Measurements from ENCODE around the gene ATP13A1. TPM values are rescaled to one million over a fixed set of nuclear protein-coding genes. Genes with fewer than 3 reads are reported as not detected.
A peak's percentile ranks its signal among the peaks of the same experiment; 100 is the strongest.

ATP13A1 gene
- total RNA-seq, 1 experiment from 2014 or later = 173 TPM

DNA sequence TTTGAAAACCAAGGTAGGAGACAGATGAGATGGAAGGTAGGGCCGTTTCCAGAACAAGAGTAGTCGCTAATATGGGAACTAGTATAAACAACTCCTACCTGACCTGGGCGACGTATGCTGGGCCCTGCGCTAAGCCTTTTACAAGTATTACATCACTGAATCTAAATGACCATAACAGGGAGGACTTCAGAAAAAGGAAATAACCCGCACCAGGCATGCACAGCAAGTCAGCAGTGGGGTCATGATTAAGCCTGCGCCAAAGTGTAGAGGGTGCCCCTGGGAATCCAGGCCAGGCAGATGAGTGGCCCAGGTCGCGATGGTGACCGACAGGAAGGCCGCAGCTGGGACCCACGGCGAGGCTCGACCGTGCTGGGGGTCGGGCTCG is 613 bp downstream of the ATP13A1 start:
- DNase-seq (ENCODE audit: low read depth) = no peak

DNA sequence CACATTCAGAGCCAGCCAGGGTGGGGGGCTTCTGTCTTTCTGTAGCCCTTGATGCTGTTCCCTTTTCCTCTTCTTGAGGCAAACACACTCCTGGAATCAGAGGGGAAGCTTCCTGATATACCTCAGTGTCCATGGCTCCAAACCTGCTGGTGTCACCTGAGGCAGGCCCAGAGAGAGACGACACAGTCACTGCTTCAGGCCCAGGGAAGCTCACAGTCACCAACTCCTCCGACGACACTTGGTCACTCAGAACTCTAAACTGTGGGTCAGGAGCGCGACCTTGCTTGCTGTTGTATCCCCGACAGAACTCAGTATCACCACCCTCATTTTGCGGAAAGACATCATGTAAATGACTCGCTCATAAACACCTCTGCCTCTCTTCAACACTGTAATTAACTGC is 1.1 kb downstream of the ATP13A1 start:
- no peak for DNase-seq (ENCODE audit: low read depth)

DNA sequence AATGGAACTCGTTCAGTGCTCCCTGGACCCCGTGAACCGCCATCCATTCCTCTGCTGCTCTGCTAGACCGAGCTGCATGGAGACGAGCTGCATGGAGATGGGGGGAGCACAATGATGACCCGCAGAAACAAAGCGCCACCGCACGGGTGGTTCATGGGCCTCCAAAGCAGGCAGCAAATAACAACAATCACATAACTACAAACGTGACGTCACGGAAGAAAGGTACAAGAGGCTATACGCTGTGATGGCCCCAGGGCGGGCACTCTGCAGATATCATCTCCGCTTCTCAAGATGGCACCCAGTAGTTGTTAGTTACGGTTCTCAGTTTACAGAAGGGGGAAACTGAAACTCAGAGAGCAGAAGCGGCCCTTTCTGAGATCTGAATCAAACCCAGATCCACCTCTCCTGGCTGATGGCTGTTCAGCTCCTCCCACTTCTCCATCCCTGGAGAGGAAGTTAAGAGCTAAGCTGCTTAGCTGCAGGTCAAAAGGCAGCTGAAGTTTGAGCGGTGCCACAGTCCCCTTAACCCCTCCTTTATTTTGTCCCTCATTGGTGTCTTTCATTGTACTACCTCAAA is 1.7 kb downstream of the ATP13A1 start:
- no peak for DNase-seq (ENCODE audit: low read depth)

DNA sequence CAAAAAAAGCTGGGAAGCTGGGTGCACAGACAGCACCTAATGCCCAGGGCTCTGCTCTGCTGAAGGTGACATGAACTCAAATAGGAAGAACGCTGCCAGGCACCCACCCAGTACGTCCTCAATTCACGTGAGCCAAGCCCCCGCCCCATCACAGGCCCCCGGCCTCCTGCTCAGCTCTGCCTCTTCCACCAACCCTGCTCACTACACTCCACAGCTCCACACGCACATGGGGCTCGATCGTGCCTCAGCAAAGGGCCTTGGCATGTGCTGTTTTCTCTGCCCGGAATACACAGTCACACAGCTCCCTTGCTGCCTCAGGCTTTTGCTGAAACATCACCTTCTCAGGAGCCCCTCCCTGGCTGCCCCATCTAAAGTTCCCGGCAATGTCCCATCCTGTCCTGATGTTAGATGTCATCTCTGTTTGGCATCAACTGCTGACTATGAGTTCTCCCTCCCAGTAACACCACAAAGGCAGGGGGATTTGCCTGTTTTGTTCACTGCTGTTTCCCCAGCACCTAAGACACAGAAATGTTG is 2.3 kb downstream of the ATP13A1 start:
- DNase-seq (ENCODE audit: low read depth) = no peak

DNA sequence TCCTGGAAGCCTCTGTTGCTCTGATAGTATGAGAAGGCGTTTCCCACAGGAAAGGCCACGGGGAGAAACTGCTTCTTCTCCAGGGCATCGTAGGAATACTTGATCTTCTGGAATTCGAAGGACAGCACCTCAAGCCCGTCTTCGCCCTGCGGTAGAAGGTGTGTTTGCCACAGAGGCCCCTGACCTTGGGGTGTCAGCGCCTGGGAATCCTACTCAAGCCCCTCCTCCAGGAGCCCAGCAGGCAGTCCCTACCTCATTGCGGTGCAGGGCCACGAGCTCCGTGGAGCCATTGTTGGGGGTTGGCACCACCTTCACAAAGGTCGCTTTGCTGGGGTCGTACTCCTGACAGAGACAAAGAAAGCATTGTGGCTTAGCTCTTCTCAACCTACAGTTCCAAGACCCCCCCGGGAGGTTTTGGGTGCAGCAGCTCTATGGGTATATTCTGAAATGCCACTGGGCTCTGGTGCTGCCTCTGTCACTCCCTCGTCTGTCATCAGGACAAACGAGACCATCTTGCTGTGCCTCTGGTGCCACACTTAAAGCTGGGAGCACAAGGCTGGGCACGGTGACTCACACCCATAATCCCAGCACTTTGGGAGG is 3.7 kb downstream of the ATP13A1 start:
- no peak for DNase-seq (ENCODE audit: low read depth)

DNA sequence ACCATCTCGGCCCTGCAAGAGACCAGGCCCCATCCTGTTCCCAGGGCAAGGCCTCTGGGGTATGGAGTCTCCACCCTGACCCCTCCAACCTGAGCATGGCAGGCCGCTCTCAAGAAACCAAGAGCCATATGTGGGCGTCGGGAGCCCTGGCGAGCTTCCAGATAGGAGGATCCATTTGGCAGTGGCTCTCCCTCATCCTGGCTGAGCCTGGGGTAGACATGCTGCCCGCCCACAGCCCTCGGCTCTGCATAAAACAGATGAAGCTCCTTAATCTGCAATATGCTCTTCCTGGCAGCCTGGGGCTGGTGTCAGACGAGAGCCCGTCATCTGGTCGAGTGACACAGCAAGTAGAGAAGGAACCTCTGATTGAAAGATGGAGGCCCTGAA is 6.1 kb downstream of the ATP13A1 start:
- DNase-seq (ENCODE audit: low read depth) = no peak

DNA sequence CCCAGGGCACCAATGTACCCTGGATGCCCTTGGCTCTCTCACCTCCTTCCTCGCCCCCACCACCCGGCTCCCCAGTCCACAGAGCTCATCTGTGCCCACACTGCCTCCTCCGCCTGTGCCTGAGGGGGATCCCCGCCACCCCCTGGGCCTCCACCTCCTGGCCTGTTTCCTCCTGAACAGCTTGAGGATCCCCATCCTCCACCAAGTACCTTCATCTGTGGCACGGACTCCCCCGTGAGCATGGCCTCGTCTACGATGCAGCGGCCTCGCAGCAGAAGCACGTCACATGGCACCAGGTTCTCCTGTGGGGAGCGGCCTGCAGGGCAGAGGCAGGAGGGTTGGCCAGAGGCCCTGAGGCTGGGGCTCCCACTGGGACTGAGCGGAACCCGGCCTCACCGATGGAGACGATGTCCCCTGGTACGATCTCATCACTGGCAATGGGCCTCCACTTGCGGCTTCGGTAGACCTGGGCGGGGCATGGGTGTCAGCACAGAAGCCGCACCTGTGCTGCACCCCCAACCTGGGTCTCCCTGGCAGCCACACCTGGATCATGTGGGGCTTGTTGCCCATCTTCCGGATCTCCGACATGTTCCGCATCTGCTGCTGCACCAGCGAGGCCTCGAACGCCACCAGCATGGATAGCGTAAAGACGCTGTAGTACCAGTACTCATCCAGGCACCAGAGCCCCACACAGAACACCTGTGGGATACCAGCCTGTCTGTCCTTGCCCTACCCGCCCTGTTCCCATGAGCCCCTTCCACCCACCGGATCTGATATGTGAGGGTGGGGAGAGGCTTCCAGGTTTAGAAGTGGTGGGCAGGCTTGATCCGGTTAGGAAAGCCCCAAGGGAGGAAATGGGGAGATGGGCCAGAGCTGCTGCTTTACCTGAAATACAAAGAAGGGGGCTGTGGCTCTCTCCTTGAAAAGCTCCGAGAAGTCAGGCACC is 6.8 kb downstream of the ATP13A1 start:
- no peak for DNase-seq (ENCODE audit: low read depth)

DNA sequence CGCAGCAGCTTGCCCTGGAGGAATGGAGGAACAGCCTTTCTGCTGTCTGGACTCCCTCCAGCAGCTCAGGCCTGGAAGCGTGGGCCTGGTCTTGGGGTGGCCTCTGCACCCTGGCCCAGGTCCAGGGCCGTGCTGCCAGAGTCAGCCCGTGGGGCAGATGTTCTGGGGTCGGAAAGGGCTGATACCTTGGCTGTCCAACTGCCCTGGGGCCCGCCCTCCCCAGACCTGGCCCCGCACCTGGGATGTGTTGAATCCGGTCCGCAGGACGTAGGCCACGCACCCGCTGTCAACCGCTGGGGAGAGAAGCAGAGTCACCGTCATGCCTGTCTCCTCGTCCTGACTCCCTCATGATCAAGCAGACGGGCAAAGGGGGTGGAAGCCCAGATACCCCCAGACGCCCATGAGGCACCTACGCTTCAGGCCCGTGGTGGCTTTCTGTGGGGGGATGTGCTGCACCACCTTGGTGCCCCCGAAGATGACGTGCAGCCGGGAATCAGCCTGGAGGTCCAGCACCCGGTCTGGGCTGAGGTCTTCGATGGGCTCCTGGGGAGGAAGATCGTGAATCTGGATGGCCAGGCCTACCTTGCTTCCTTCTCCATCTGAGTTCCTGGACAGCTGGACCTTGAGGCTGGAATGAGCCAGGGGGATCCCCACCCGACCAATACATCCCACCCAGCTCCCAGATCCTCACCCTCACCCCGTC is 7.7 kb downstream of the ATP13A1 start:
- DNase-seq (ENCODE audit: low read depth) = no peak

DNA sequence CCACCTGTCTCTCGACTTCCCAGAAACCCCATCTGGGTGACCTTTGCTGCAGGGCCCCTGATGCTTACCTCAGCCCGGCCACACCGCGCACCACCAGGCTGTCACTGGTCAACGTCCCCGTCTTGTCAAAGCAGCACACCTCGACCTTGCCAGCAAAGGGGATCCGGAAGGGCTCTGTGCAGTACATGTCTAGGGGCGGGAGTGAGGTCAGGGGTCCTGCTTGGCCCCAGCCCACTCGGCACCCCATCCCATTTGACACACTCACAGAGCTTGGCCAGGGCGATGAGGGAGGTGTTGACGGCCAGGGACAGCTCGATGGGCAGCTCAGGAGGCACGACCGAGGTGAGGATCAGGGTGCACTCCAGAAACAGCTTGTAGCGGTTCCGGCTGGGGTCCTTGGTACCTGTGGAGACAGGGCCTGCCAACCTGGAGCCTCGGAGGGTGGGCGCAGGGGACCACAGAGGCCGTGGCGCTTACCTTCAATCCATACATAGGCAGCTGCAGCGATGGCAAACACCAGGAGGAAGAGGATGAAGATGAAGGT is 8.4 kb downstream of the ATP13A1 start:
- no peak for DNase-seq (ENCODE audit: low read depth)

DNA sequence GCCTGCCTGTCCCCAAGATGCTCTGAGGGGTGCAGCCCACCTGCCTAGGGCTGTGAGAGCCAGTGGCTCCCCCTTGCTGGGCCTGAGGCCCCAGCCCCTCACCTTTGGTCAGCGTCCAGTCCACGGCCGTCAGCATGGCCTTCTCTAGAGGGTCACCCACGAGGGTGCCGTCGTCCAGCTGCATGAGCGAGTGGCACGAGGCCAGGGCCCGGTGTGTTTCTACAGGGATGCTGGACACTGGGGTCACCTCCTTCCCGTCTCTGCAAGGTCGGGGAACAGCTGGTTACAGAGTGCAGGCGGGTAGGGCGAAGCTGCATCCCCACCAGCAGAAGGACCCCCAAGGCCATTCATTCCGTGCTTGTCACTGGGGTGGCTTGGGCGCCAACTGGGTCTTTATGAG is 9.0 kb downstream of the ATP13A1 start:
- no peak for DNase-seq (ENCODE audit: low read depth)

DNA sequence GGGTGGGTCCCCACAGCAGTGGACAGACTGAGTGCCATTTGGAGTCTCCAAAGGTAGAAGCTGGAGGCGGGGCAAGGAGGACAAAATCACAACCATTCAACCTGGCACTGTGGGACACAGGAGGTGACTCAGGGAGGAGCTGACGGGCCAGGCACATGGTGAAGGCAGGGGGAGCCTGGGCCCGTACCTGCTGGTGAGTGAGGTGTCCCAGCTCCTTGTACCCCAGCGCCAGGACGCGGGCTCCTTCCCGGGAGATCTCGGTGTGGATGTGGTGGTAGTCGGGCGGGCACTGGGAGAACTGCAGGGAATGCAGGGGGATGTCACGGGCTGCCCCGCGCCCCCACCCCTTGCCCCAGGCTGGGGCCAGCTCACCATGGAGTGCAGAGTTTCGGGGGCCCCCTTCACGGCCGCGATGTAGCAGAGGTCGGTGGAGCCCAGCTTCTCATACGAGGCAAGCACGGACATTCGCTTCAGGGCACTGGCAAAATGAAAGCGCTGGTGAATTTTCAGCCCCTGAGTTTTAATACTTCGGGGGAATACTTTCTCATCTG is 9.8 kb downstream of the ATP13A1 start:
- no peak for DNase-seq (ENCODE audit: low read depth)

DNA sequence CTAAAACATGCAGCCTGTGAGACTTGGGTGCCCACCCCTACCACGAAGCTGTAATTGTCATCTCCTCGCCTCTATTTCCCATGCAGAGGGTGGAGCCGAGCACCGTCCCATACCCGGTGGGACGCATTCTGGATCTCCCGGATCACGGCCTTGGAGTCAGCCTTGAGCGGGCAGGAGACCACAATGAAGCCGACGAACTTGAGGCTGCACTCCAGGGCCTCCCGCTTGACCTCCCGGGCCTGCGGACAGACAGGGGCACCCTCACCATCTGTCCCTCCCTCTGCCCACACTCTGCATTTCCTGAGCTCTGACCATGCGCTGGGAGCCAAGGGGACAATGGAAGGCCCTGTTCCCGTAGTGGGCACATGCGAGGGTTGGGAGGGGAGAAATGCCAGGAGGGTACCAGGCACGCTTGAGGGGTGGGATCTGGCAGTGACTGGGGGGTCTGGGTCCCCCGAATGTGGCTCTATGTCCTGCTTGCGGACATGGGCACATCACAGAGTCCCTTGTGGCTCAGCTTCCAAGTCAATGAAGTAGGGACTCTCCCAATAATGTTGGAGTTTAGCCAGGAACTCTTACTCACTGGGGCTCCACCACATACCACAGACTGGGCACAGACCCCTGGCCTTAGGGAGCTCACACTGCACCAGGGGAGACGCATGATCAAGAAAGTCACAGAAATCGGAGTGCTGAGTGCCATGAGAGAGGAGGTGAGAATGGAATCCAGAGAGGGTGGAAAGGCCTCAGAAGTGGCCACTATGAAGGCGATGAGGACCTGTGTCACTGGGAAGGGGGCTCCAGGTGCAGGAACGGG is 10.8 kb downstream of the ATP13A1 start:
- peak; percentile 49 for DNase-seq (ENCODE audit: low read depth)

DNA sequence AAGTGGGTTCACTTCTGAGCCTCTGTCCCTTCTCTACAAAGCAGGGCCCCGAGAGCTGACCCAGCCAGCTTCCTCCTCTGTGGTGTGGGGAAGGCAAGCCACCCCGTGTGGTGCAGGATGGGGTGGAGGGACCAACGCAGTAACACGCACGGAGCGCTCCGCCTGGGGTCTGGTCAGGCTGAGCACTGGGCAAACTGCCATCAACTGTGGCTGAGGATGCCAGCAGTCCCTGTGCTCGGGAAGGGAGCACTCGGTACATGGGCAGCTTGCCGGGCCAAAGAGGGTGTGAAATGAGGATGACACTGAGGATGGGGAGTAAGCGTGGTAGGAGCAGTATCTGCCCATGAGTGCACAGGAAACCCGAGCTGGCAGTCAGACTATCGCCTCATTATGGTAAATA is 12.4 kb downstream of the ATP13A1 start:
- DNase-seq (ENCODE audit: low read depth) = no peak

DNA sequence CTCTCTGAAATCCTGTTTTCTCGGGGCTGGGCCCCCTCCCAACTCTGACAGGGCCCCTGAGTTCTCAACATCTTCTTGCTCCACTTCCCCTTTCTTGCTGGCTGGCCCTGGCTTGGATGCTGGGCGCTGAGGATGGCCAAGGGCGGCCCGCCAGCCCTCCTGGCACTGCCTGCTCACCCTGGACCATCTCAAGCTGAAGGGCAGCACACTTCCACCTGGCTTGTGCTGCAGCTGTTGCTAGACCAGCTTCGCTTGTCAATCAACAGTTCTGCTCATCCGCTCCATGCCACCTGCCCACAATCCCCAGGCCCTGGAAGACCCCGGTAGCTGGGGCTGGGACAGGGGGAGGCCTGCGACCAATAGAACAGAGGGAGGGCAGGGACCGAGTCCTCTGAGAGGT is 13.1 kb downstream of the ATP13A1 start:
- no peak for DNase-seq (ENCODE audit: low read depth)

DNA sequence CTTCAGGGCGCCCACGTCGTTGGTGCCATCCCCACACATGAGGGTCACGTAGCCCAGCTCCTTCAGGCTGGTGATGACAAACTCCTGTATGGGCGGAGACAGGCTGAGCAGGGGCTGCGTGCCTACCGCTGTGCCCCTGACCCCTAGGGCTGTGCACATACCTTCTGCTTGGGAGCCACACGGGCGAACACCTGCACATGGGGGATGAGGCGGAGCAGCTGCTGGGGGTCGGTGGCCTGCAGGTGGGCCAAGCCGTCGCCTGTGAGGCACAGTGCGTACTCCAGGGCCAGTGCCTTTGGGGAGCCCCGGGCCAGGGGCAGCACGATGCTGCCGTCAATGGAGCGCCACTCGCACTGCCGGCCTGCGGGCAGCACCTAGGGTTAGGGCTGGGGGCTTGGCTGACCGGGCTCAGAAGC is 13.9 kb downstream of the ATP13A1 start:
- no peak for DNase-seq (ENCODE audit: low read depth)

DNA sequence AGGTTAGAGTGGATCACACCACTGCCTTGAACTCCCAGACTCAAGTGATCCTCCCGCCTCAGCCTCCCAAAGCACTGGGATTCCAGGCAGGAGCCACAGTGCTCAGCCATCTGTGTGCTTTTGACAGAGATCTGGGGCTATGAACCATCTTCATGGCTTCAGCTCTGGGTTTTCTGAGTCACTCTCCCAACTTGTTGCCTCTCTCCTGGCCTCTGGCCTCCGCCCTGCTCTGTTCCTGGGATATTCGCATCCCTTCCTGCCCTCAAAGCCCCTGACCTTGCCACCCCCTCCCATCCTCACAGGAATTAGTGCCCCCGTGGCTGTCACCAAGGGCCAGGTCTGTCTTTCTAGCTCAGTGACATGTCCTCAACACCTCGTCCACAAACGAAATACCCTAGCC is 14.3 kb downstream of the ATP13A1 start:
- no peak for DNase-seq (ENCODE audit: low read depth)

DNA sequence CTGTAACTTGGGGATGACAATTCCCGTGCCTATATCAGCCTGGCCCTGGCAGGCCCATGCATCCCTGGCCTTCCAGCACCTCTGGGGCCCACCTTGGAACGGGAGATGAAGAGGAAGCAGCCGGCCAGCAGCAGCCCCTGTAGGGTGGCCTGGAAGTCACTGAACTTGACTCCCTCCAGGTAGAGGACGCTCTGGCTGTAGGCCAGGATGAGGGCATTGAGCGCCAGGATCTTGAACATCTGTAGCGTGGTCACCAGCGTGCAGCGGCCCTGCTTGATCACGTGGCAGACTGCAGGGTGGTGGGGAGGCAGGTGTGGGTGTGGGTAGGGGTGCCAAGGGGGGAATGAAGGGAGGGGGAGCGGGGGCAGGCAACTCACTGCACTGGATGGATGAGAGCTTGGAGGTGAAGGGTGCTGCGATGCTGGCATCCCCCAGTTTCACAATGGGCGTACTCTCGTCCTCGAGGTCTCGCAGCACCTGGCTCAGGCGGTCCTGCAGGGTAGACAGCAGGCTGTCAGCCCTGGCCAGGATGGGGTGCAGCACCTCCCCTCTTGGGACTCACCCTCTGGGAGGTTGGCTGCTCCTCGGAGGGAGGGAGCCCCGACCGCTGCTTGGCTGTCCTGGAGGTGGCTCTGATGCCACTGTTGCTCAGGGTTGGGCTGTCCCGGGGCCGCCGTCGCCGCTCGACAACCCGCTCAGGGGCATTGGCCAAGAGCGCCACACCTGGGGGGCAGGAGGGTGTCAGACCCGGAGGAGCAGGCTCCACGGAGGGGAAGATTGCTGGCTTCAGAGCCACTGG is 16.2 kb downstream of the ATP13A1 start:
- DNase-seq (ENCODE audit: low read depth) = no peak

DNA sequence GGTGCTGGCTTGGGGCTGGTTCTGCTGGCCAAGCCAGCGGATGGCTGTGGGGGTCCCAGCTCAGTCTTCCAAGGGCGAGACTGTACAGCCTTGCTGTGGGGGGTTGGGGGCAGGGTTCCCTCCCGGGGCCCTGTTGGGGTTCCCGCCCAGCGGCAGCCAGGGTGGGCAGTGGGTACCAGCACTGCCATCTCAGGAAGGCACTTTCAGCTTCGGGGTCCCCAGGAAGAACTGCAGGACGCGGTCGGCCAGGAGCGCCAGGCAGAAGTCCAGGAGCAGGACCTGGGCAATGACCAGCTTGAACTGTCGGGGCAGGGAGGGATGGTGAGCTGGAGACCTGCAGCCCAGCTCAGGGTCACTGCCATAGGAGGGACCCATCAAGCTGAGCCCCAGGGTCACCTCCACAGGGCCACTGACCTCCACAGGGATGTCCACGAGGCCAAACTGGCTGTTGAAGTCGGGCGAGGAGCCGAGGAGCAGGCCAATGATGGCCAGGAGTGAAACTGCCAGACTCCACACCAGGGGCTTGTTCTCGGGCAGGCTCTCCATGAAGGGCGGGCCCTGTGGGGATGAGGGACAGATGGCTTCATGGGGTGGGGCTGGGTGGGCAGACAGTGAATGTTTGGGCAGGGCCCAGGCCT is 18.1 kb downstream of the ATP13A1 start:
- no peak for DNase-seq (ENCODE audit: low read depth)

DNA sequence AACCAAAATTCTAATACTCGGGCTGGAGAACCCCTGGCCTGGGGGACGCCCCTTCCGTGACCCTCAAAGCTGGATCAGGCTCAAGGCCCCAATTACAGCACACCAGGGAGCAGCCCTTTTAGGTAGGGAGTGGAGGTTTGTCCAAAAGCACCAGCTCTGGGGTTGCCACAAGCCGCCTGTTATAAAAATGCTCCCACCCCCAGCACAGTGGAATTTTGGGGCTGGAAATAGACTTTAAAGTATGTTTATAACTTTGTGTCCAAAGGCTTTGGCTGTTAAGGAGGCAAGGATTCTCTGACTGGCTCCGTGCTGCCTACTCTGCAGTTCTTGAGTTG is 19.5 kb downstream of the ATP13A1 start:
- no peak for DNase-seq (ENCODE audit: low read depth)
